Measurements from ENCODE around the gene ISX. TPM values are rescaled to one million over a fixed set of nuclear protein-coding genes. Genes with fewer than 3 reads are reported as not detected.

Gene ISX
- total RNA-seq, 1 donor from 2014 or later = not detected

- DNase-seq = no peak
- TF ChIP-seq, protein P1, sequence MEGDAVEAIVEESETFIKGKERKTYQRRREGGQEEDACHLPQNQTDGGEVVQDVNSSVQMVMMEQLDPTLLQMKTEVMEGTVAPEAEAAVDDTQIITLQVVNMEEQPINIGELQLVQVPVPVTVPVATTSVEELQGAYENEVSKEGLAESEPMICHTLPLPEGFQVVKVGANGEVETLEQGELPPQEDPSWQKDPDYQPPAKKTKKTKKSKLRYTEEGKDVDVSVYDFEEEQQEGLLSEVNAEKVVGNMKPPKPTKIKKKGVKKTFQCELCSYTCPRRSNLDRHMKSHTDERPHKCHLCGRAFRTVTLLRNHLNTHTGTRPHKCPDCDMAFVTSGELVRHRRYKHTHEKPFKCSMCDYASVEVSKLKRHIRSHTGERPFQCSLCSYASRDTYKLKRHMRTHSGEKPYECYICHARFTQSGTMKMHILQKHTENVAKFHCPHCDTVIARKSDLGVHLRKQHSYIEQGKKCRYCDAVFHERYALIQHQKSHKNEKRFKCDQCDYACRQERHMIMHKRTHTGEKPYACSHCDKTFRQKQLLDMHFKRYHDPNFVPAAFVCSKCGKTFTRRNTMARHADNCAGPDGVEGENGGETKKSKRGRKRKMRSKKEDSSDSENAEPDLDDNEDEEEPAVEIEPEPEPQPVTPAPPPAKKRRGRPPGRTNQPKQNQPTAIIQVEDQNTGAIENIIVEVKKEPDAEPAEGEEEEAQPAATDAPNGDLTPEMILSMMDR (IDR thresholded peaks at IDR 0.05; ENCODE audit: borderline replicate concordance) = no peak
- H3K27ac ChIP-seq (replicated peaks) = no peak overlapping the region
- intact Hi-C loops (cut with micrococcal nuclease) = no loop called here
- peaks cover 45% of the 10 kb centered on the region for H3K27me3 ChIP-seq (ENCODE audit: low read depth)
- H3K36me3 ChIP-seq = no peaks in the 10 kb centered on the region
- H3K9me3 ChIP-seq (replicated peaks) = no peaks in the 10 kb centered on the region
- H3K4me3 ChIP-seq = no peak overlapping the region
- no peaks in the 10 kb centered on the region for H3K4me1 ChIP-seq
Measured at GRCh38 chr22:35074583-35074982, 8.6 kb downstream of the ISX start.

DNA sequence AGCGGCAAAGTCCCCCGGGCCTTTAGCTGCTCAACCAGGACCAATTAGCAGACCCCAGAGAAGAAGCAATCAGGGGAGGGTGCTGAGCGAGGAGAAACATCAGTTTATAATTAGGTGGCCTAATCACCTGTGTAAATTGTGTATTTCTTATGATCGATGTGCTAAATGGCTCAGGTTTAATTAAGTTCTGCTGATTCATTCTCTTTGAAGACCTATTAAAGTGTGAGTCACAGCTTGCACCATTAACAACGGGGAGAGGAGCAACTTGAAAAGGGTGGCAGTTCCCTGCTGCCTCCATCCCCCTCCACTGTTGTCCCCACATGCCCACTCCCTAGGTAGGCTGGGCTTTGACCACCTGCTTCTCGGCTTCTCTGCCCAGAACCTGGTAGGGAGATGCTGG lies 10.7 kb downstream of the ISX start:
- Histone ChIP-seq H3K27ac (replicated peaks) (no peak overlapping the region), H3K9me3 (replicated peaks) (no peaks in the 10 kb centered on the region), H3K36me3 (no peaks in the 10 kb centered on the region), H3K4me3 (no peak overlapping the region), H3K27me3 (ENCODE audit: low read depth) (peaks cover 48% of the 10 kb centered on the region), H3K4me1 (no peaks in the 10 kb centered on the region)
- intact Hi-C loops (cut with micrococcal nuclease) = no loop called here
- DNase-seq = no peak
- TF ChIP-seq, protein P1 (IDR thresholded peaks at IDR 0.05; ENCODE audit: borderline replicate concordance) = no peak

DNA sequence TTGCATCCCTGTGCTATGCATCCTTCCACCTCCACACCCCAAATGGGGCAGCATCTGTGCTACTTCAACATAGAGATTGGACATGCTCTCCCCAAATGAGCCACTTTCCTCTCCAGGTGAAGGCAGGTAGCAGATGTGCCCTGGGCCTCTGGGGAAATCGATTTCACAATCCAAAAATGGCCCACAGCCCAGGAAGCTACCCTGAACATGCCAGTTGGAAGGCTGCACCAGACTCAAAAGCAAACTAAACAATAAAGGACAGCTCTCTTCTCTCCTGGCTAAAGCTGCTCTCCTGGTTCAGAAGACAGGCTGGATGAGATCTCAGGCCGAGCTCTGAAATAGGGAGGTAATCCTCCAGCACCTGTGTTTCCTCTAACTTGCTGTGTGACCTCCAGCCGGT lies 19.7 kb downstream of the ISX start:
- DNase-seq = no peak
- intact Hi-C loops (cut with micrococcal nuclease) = no loop called here
- Histone ChIP-seq H3K36me3 (no peaks in the 10 kb centered on the region), H3K27ac (replicated peaks) (no peak overlapping the region), H3K9me3 (replicated peaks) (peaks cover 10% of the 10 kb centered on the region), H3K27me3 (ENCODE audit: low read depth) (peaks cover 49% of the 10 kb centered on the region), H3K4me1 (no peaks in the 10 kb centered on the region), H3K4me3 (no peak overlapping the region)
- TF ChIP-seq, protein P1 (IDR thresholded peaks at IDR 0.05; ENCODE audit: borderline replicate concordance) = no peak

DNA sequence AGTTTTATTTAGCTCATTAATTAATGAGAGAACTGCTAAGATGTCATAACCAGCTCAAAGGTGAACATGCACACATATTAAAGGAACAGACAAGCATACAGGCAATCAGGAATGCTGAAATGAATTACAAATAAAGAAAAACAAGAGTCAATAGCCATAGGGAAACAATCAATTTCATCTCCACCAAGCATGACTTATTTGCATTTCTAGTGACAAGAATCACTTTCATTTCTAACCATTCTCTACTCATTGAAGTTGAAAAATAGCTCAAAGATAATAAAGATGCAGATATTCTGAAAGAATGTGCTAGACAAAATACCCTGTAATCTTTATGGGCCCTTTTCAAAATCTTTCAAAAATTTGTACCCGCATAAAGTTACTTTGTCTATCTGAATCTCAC lies 23.2 kb downstream of the ISX start:
- TF ChIP-seq, protein P1 (IDR thresholded peaks at IDR 0.05; ENCODE audit: borderline replicate concordance) = no peak
- no peak for DNase-seq
- Histone ChIP-seq H3K4me1 (no peaks in the 10 kb centered on the region), H3K27me3 (ENCODE audit: low read depth) (peaks cover 50% of the 10 kb centered on the region), H3K4me3 (no peak overlapping the region), H3K9me3 (replicated peaks) (peaks cover 10% of the 10 kb centered on the region), H3K27ac (replicated peaks) (no peak overlapping the region), H3K36me3 (no peaks in the 10 kb centered on the region)
- intact Hi-C loops (cut with micrococcal nuclease) = no loop called here

DNA sequence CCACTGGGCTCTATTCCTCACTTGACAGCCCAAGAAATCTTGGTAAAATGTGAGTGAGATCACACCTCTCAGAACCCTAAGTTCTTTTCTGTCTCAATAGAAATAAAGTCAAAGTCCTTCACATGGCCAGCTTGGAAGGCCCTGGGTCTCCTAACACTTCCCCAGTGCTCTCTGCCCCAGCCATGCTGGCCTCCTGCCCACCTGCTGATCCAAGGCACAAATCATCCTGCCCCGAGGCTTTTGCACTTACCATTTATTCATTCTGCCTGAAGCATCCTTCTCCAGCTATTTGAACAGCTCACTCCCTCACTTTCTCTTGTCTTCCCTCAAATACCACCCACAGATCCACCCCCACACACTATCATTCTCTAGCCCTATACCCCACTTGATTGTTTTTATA lies 26.4 kb downstream of the ISX start:
- TF ChIP-seq, protein P1 (IDR thresholded peaks at IDR 0.05; ENCODE audit: borderline replicate concordance) = no peak
- peaks cover 62% of the 10 kb centered on the region for H3K27me3 ChIP-seq (ENCODE audit: low read depth)
- intact Hi-C loops (cut with micrococcal nuclease) = no loop called here
- DNase-seq = no peak
- H3K4me1 ChIP-seq = no peaks in the 10 kb centered on the region
- no peak overlapping the region for H3K4me3 ChIP-seq
- H3K36me3 ChIP-seq = no peaks in the 10 kb centered on the region
- peaks cover 10% of the 10 kb centered on the region for H3K9me3 ChIP-seq (replicated peaks)
- no peak overlapping the region for H3K27ac ChIP-seq (replicated peaks)

GRCh38 chr22:35098921-35099320 lies 33.0 kb downstream of the ISX start:
- H3K4me3 ChIP-seq = no peak overlapping the region
- H3K27me3 ChIP-seq (ENCODE audit: low read depth) = peaks cover 54% of the 10 kb centered on the region
- no peaks in the 10 kb centered on the region for H3K9me3 ChIP-seq (replicated peaks)
- DNase-seq = no peak
- no peaks in the 10 kb centered on the region for H3K36me3 ChIP-seq
- TF ChIP-seq, protein P1 (IDR thresholded peaks at IDR 0.05; ENCODE audit: borderline replicate concordance) = no peak
- intact Hi-C loops (cut with micrococcal nuclease) = no loop called here
- no peaks in the 10 kb centered on the region for H3K4me1 ChIP-seq
- H3K27ac ChIP-seq (replicated peaks) = no peak overlapping the region
